Forelimb muscle (tissue), 1 donor: Measurements from ENCODE around the gene ACSM2A. TPM values are rescaled to one million over a fixed set of nuclear protein-coding genes. Genes with fewer than 3 reads are reported as not detected.
"Not testable (repeated sequence)": the region's sequence is repeated elsewhere in the genome, so short reads cannot be mapped to it uniquely, and the experiment has no call there.

Experiments used
- DNase-seq: peaks from one replicate; pipeline ENCODE4 v3.0.0-alpha.2; 2013; ENCODE audit warnings: low read depth
- polyA plus RNA-seq: library from polyadenylated mRNA; unstranded; fragments of 120-200 nt; gene quantifications from one replicate; pipeline ENCODE4 v1.2.1, GENCODE V29; 2013; ENCODE audit not compliant: insufficient read length

Gene ACSM2A, protein sequence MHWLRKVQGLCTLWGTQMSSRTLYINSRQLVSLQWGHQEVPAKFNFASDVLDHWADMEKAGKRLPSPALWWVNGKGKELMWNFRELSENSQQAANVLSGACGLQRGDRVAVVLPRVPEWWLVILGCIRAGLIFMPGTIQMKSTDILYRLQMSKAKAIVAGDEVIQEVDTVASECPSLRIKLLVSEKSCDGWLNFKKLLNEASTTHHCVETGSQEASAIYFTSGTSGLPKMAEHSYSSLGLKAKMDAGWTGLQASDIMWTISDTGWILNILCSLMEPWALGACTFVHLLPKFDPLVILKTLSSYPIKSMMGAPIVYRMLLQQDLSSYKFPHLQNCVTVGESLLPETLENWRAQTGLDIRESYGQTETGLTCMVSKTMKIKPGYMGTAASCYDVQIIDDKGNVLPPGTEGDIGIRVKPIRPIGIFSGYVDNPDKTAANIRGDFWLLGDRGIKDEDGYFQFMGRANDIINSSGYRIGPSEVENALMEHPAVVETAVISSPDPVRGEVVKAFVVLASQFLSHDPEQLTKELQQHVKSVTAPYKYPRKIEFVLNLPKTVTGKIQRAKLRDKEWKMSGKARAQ
- 0.35 TPM for polyA plus RNA-seq

DNA sequence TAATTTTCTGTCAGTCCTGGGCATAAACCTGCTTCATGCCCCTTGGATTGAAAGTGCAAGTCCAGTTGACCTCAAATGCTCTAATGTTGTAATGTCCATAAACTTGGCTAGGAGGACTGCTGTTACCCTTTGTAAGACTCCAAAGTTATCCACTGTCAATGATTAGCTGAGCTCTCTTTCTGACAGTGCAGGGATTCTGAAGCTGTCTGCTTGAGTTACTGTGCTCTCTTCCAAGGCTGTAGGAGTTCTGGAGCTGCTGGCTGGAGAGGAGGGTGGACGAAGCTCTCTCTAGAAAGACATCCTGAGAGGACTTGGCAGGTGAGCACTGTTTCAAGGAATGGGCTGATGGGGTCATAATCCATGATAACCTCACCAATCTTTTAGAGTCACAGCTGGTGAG is at the start of gene ACSM2A:
Gene ACSM2A (plus strand): TSS at position 158 of the 400 bp plus-strand sequence. CDS start 8,594 bp downstream, outside the sequence.
- not testable (repeated sequence) for DNase-seq

DNA sequence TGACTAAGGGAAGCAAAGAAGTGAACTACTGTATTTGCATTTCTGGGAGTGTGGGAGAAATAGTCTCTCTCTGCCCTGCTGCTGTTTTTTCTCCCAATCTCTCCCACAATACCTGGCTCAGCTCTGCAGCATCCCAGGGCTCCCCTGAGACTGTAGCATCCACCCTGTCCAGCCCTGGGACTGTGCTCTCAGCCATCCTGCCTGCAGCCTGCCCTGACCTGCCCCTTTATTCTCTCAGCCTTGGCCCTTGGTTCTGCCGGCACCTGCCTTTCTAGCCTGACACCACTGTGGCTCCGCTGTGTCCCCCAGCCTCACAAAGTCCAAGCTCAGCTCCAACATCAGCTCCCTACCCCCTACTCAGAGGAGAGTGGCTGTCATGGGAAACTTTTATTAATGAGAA is 48.7 kb upstream of the ACSM2A start:
- DNase-seq = no peak

DNA sequence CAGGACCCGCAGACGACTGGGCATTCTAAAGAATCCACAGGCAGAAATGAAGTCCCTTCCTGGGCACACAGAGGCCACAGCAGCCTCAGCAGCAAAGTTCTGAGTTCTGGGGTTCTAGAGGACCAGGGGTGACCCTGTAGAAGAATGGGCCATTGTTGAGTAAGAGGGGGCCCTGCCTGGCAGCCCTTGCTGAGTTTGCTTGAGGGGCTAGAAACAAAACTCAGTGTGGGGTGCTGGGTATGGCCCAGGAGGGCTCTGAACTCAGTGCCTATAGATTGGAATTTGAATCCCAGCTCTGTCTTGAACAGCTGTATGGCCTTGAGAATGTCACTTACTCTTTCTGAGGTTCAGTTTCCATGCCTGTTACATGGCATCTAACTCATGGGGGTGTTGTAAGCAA is 46.7 kb upstream of the ACSM2A start, which contains the start of gene PDILT:
Gene PDILT (minus strand): TSS at position 101 of the 400 bp plus-strand sequence. CDS start 5,437 bp downstream, outside the sequence.
- DNase-seq = no peak

DNA sequence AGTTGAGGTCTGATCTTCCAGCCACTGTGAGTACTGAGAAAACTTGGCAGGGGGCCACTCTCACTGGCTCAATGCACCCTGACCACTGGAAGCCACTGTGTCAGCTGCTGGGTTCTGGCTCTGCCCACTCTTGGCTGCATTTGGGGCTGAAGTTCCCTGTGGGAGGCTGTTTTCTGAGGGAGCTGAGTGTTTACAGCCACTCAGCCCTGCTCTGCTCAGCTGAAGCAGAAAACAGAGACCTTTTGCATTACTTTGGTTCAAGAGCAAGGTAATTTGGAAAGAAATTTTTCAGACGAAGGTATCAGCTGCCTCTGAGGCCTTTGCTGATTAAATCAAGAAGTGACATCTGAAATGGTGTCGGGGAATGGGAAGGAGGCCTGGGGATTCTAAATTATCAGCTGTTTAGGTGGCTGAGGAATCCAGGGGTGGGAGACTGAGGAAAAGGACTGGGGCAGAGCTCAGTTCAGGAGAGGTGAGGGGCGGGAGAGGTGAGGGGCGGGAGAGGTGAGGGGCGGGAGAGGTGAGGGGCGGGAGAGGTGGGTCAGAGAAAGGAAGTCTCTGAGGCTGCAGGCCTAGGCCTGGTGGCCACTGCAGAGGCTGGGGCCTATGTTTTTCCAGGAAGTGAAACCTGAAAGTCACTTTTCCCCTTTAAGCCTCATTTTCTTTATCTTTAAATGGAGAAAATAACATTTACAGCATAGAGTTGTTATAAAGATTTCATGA is 41.8 kb upstream of the ACSM2A start, which contains the start of gene ACSM5:
Gene ACSM5 (plus strand): TSS at position 137 of the 723 bp plus-strand sequence. CDS start 1,951 bp downstream, outside the sequence.
- no peak for DNase-seq

DNA sequence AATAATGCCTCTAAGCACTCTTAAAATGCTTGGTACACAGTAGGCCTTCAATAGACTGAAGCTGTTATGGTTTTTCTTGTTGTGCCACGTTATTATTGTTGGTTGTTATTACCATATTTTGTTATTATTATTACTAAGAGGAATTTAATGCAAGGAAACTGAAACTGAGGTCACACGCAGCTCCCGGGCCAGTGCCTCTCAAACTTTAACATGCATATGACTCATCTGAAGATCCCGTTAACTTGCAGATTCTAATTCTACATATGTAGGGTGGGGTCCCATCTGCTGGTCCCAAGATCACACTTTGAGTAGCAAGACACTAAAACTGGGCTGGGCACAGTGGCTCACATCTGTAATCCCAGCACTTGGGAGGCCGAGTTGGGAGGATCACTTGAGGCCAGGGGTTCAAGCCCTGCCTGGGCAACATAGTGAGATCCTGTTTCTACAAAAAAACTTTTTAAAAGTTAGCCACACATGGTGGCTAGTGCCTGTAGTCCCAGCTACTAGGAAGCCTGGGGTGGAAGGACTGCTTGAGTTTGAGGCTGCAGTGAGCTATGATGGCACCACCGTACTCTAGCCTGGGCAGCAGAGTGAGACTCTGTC is 41.1 kb upstream of the ACSM2A start:
- no peak for DNase-seq

DNA sequence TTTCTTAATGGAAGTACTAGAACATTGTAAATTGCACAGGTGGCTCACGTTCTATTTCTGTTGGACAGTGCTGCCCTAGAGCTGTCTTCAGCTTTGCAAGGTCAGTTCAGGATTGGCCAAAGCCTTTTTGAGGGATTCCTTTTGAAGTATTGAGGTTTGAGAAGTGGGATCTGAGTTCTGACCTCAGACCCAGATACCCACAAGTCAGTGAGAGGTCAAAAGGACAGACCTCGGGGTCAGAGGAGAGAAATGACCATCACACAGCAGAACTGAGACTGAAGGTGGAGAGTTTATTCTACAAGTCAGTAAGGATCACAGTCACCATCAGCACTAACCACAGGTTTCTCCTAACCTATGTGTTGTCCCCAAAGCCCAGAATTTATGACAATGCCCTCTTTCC is 40.3 kb upstream of the ACSM2A start:
- DNase-seq = no peak

DNA sequence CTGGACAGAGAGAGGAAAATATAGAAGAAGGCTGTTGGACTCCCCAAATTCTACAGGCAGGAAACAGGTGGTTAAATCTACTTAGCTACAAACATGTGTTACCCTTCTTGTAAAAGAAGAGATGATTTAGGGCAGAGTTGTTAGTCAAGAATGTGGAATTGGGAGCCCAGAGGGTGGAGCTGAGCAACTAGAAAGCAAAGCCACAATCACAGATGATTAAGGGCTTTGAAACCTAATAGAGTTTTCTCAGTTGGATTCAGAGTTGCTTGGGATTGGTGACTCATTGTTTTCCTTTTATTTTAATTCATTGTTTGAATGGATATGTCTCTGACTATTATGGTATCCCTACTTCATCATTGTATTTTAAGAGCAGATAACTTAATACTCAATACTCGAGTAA is 35.8 kb upstream of the ACSM2A start:
- DNase-seq = no peak

DNA sequence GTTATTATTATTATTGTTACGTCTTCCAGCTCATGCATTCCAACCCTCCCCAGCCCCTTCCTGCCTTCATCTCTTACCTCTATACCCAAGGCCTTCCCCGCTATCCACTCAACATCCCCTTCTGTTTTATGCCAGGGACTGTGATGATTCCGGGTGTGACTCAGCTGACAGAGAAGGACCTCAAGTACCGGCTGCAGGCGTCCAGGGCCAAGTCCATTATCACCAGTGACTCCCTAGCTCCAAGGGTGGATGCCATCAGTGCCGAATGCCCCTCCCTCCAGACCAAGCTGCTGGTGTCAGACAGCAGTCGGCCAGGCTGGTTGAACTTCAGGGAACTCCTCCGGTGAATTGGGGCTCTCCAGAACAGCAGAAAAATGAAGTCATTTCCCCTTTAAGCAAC is 32.2 kb upstream of the ACSM2A start:
- not testable (repeated sequence) for DNase-seq

DNA sequence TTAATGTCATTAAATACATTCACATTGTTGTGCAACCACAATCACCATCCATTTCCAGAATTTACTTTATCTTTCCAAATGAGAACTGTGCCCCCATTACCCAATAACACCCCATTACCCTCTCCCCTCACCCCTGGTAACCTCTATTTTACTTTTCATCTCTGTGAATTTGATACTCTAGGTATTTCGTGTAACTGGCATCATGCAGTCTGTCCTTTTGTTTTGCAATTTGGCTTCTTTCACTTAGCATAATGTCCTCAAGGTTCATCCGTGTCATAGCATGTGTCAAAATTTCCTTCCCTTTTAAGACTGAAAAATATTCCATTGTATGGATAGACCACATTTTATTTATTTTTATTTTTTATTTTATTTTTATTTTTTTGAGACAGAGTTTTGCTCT is 29.6 kb upstream of the ACSM2A start:
- not testable (repeated sequence) for DNase-seq

DNA sequence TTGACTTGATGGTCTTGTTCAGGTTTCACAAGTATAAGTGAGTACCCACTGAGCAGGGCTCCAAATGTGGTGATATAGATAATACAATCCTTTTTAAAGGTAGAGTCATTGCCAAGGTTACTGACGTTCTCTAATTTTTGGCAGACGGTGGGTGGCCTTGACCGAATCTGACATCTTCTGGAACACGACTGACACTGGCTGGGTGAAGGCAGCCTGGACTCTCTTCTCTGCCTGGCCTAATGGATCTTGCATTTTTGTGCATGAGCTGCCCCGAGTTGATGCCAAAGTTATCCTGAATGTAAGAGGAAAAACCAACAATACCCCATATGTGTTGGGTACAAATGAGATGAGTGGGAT is 27.6 kb upstream of the ACSM2A start:
- not testable (repeated sequence) for DNase-seq

DNA sequence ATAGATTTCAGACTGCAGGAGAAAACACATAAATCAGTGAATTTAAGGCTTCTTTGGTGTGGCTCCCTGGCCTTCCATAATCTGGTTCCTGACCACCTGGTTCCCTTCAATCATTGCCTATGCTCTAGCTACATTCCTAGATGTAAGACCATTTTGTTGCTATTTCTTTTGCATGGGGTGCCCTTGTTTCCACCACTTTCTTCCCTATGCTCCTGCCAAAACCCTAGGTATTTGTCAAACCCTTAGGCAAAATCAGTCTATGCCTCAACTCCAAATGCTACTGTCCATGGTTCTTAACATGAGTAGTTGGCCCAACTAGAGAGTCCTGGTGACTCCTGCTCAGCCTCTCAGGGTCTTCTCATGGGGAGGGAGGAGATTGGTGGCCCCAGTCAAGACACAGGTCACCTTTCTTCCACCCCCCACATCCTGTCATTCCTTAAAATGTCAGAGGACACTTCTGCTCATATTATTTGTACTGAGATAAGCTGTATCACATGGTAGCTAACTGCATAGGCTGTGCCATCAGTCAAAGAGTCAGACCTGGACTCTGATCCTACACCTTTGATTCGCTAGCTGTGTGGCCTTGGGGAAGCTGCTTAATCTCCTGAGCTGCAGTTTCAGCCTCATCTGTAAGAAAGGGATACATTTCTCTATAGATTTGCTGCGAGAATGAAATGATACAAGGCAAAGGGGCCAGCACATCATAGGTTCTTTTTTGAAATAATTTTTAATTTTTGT is 27.0 kb upstream of the ACSM2A start:
- no peak for DNase-seq

DNA sequence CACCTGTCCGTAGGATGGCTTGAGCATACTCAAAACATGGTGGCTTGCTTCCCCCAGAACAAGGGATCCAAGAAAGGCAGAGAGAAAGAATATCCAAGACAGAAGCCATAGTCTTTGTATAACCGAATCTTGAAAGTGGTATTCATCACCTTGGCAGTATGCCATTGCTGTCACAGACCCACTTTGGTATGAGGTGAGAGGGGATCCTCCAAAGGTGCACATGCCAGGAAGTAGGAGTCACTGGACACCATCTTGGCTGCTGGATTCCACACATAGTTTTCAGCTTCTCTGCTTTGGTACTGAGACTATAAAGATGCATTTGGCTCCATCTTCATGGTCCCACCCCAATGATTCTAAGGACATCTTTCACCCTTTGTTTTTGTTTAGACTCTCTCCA is 23.9 kb upstream of the ACSM2A start:
- DNase-seq = not testable (repeated sequence)

DNA sequence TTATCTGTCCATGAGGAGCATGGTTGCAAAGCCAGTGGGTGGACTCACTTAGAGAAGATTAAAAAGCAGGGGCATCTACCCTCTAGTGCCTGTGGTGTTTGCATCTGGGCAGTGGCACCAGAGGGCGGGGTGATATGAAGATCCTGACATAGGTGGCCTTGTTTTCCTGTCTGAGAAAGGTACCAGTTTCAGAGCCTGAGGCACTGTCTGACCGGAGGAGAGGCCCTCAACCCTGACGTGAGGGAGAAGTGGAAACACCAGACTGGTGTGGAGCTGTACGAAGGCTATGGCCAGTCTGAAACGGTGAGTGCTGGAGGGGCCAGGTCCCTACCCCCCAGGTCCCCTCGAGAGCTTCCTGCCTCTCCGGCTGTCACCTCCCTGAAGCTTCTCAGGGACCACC is 21.8 kb upstream of the ACSM2A start:
- DNase-seq = not testable (repeated sequence)

DNA sequence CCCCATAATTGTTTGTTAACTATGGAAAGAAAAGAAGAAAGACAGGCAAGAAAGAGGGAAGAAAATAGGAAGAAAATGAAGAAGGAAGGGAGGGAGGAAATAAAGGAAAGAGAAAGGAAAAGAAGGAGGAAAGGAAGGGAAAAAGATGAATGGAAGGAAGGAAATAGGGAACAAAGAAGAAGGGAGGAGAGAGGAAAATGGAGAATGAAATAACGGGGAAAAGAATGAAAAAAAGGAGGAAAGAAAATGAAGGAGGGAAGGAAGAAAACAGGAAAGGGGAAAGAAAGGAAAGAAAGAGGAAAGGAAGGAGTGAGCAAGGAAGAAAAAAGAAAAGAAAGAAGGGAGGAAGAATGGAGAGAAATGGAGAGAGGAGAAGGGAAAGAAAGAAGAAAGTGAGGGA is 20.8 kb upstream of the ACSM2A start:
- not testable (repeated sequence) for DNase-seq

DNA sequence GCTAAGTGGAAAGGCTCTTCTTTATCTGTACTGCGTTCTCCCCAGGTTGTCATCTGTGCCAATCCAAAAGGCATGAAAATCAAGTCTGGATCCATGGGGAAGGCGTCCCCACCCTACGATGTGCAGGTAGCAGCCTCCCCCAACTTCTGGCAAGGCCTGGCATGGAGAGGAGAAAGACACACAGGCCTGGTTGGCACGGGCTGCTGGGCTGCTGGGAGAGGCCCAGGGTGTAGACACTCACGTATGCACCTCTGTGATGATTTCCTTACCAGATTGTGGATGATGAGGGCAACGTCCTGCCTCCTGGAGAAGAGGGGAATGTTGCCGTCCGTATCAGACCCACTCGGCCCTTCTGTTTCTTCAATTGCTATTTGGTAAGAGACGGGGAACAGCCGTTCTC is 20.4 kb upstream of the ACSM2A start:
- no peak for DNase-seq

DNA sequence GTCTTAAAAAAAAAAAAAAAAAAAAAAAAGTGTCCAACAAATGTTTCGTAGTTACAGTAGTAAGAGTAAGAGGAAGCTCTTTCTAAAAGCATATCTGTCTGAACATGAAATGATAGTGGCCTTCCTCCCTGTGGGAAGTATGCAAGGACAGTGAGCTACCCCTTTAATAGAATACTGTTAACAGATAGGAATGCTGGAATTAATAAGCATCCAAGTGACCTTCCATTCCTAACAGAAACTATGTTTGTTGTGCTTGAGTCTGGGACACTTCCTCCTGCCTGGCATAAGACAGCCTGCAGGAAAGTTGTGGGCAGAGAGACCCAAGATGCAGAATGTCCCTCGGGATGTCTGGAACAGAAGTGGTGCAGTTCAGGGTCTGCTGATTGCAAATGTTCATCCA is 12.4 kb upstream of the ACSM2A start:
- DNase-seq = not testable (repeated sequence)

DNA sequence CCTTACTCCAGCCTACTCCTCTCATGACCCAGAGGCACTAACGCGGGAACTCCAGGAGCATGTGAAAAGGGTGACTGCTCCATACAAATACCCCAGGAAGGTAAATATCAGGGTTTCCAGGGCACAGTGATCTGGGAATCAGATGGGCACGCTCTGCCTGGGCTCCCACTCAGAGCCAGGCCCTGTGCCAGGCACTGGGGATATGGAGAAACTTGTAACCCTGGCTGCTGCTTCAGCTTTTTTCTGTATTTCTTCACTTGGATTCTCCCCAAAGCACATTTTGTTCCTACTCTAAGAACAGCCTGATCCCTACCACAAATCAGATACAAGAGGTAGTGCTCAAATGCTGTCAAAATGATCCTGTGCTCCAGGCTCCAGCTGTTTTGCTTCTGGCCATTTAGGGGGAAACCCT is 11.5 kb upstream of the ACSM2A start:
- not testable (repeated sequence) for DNase-seq

DNA sequence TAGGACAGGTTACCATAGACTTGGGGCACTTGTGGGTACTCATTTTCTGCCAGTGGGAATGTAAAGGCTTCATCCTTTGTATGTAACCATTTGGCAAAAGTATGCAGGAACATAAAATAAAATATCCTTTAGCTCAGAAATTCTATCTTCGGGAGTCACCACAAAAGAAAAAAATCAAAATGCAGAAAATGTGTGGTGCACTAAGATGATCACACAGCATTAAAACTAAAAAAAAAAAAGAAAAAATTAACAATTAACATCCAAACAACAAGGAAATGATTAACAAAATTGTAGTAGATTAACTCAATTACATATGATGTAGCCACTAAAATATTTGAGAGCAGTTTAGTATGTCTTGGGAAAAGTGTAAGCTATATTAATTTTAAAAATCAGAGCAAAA is 10.6 kb upstream of the ACSM2A start:
- not testable (repeated sequence) for DNase-seq

DNA sequence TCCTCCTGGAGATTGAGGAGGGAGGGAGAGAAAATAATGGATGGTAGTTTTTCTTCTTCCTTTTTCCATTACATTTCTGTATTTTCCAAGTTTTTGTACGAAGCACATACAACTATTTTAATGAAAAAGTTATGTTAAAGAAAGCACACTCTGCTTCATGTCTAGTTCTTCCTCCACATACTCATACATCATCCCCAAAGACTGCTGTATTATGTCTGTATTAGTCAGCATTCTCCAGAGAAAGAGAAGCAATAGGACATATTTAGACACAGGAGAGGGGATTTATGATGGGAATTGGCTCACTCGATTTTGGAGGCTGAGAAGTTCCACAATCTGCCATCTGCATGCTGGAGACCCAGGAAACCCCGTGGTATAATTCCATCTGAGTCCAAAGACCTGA is 10.1 kb upstream of the ACSM2A start:
- DNase-seq = no peak

DNA sequence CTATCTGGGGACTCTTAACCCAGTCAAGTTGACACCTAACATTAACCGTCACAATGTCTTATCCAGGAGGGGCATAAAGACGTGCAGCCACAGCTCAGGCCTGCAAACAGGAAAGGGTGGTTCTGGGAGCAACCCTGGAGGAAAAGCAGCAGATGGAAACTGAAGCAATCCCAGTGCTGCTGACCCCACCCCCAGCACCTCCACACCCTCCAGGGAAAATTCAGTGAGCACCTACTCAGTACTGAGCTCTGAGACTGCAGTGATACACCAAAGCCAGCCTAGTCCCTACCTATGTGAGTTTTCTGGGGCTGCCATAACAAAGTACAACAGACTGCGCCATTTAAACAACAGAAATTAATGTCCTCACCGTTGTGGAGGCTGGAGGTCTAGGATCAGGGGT is 9.5 kb upstream of the ACSM2A start:
- DNase-seq = not testable (repeated sequence)
